Activated T-cell treated with anti-CD3 and anti-CD28 coated beads for 48 hours (primary cell): Measurements from ENCODE around the gene GSTT4.
"Not testable (repeated sequence)": the region's sequence is repeated elsewhere in the genome, so short reads cannot be mapped to it uniquely, and the experiment has no call there.

Experiments used
- DNase-seq: peaks from one replicate; pipeline ENCODE4 v3.0.0-alpha.2; 2020; ENCODE audit warnings: low read depth

The GSTT4 gene

GRCh38 chr22:23952794-23953405 lies 52.4 kb downstream of the GSTT4 start:
- not testable (repeated sequence) for DNase-seq

GRCh38 chr22:23951383-23951782 lies 53.9 kb downstream of the GSTT4 start:
- not testable (repeated sequence) for DNase-seq

GRCh38 chr22:23949764-23950163 lies 55.5 kb downstream of the GSTT4 start:
- DNase-seq, result not testable (repeated sequence)
